ENCODE data around the gene ROR1. TPM values are rescaled to one million over a fixed set of nuclear protein-coding genes. Genes with fewer than 3 reads are reported as not detected.
"Not testable (repeated sequence)": the region's sequence is repeated elsewhere in the genome, so short reads cannot be mapped to it uniquely, and the experiment has no call there.

Gene ROR1
- total RNA-seq, 1 donor, result 0.10 TPM

GRCh38 chr1:64187646-64188045 is 413.8 kb downstream of the ROR1 start:
- no peaks in the 10 kb centered on the region for H3K4me1 ChIP-seq (ENCODE audit: insufficient read depth, low read length)
- H3K4me3 ChIP-seq (ENCODE audit: low read length), result no peak overlapping the region
- no peaks in the 10 kb centered on the region for H3K27me3 ChIP-seq (ENCODE audit: insufficient read depth, low read length)
- H3K9me3 ChIP-seq (ENCODE audit: low read depth, low read length), result no peaks in the 10 kb centered on the region

GRCh38 chr1:64192290-64192689 is 418.5 kb downstream of the ROR1 start:
- Histone ChIP-seq H3K9me3 (ENCODE audit: low read depth, low read length) (no peaks in the 10 kb centered on the region), H3K27me3 (ENCODE audit: insufficient read depth, low read length) (no peaks in the 10 kb centered on the region), H3K4me3 (ENCODE audit: low read length) (no peak overlapping the region), H3K4me1 (ENCODE audit: insufficient read depth, low read length) (no peaks in the 10 kb centered on the region)

- Histone ChIP-seq H3K4me3 (ENCODE audit: low read length) (no peak overlapping the region), H3K9me3 (ENCODE audit: low read depth, low read length) (no peaks in the 10 kb centered on the region), H3K27me3 (ENCODE audit: insufficient read depth, low read length) (no peaks in the 10 kb centered on the region), H3K4me1 (ENCODE audit: insufficient read depth, low read length) (no peaks in the 10 kb centered on the region)
Measured at GRCh38 chr1:64194168-64195080, 420.6 kb downstream of the ROR1 start.

- Histone ChIP-seq H3K9me3 (ENCODE audit: low read depth, low read length) (no peaks in the 10 kb centered on the region), H3K4me3 (ENCODE audit: low read length) (no peak overlapping the region), H3K27me3 (ENCODE audit: insufficient read depth, low read length) (no peaks in the 10 kb centered on the region), H3K4me1 (ENCODE audit: insufficient read depth, low read length) (no peaks in the 10 kb centered on the region)
Measured at GRCh38 chr1:64195081-64195395, 421.2 kb downstream of the ROR1 start.

- no peaks in the 10 kb centered on the region for H3K9me3 ChIP-seq (ENCODE audit: low read depth, low read length)
- H3K27me3 ChIP-seq (ENCODE audit: insufficient read depth, low read length), result no peaks in the 10 kb centered on the region
- H3K4me3 ChIP-seq (ENCODE audit: low read length), result no peak overlapping the region
- H3K4me1 ChIP-seq (ENCODE audit: insufficient read depth, low read length), result no peaks in the 10 kb centered on the region
Measured at GRCh38 chr1:64196074-64196870, 422.5 kb downstream of the ROR1 start.

- H3K9me3 ChIP-seq (ENCODE audit: low read depth, low read length), result no peaks in the 10 kb centered on the region
Measured at GRCh38 chr1:64197076-64197475, 423.3 kb downstream of the ROR1 start.

GRCh38 chr1:64199154-64199553 is 425.3 kb downstream of the ROR1 start:
- no peaks in the 10 kb centered on the region for H3K9me3 ChIP-seq (ENCODE audit: low read depth, low read length)
- no peaks in the 10 kb centered on the region for H3K27me3 ChIP-seq (ENCODE audit: insufficient read depth, low read length)
- no peaks in the 10 kb centered on the region for H3K4me1 ChIP-seq (ENCODE audit: insufficient read depth, low read length)
- H3K4me3 ChIP-seq (ENCODE audit: low read length), result no peak overlapping the region

More at GRCh38 chr1:64197076-64197475, 423.3 kb downstream of the ROR1 start:
- Histone ChIP-seq H3K4me3 (ENCODE audit: low read length) (no peak overlapping the region), H3K27me3 (ENCODE audit: insufficient read depth, low read length) (no peaks in the 10 kb centered on the region), H3K4me1 (ENCODE audit: insufficient read depth, low read length) (no peaks in the 10 kb centered on the region)

GRCh38 chr1:64200064-64200463 is 426.2 kb downstream of the ROR1 start:
- Histone ChIP-seq H3K4me3 (ENCODE audit: low read length) (no peak overlapping the region), H3K27me3 (ENCODE audit: insufficient read depth, low read length) (no peaks in the 10 kb centered on the region), H3K9me3 (ENCODE audit: low read depth, low read length) (no peaks in the 10 kb centered on the region), H3K4me1 (ENCODE audit: insufficient read depth, low read length) (no peaks in the 10 kb centered on the region)

- Histone ChIP-seq H3K9me3 (ENCODE audit: low read depth, low read length) (no peaks in the 10 kb centered on the region), H3K4me1 (ENCODE audit: insufficient read depth, low read length) (no peaks in the 10 kb centered on the region), H3K4me3 (ENCODE audit: low read length) (no peak within 1 kb of the TSS), H3K27me3 (ENCODE audit: insufficient read depth, low read length) (no peaks in the 10 kb centered on the region)
Measured at GRCh38 chr1:64203420-64203819, 429.6 kb downstream of the ROR1 start, which contains the start of gene UBE2U. Gene UBE2U, plus strand, starts transcription at chr1:64203623. Its CDS starts 428 bp downstream, at chr1:64204051.

GRCh38 chr1:64209221-64209620 is 435.4 kb downstream of the ROR1 start:
- no peaks in the 10 kb centered on the region for H3K27me3 ChIP-seq (ENCODE audit: insufficient read depth, low read length)
- no peaks in the 10 kb centered on the region for H3K9me3 ChIP-seq (ENCODE audit: low read depth, low read length)
- no peaks in the 10 kb centered on the region for H3K4me1 ChIP-seq (ENCODE audit: insufficient read depth, low read length)
- no peak overlapping the region for H3K4me3 ChIP-seq (ENCODE audit: low read length)

GRCh38 chr1:64212031-64212430 is 438.2 kb downstream of the ROR1 start:
- no peaks in the 10 kb centered on the region for H3K9me3 ChIP-seq (ENCODE audit: low read depth, low read length)
- no peaks in the 10 kb centered on the region for H3K4me1 ChIP-seq (ENCODE audit: insufficient read depth, low read length)
- H3K4me3 ChIP-seq (ENCODE audit: low read length), result no peak overlapping the region
- H3K27me3 ChIP-seq (ENCODE audit: insufficient read depth, low read length), result no peaks in the 10 kb centered on the region

- Histone ChIP-seq H3K4me1 (ENCODE audit: insufficient read depth, low read length) (no peaks in the 10 kb centered on the region), H3K4me3 (ENCODE audit: low read length) (no peak overlapping the region), H3K9me3 (ENCODE audit: low read depth, low read length) (no peaks in the 10 kb centered on the region), H3K27me3 (ENCODE audit: insufficient read depth, low read length) (peaks cover 3% of the 10 kb centered on the region)
Measured at GRCh38 chr1:64215576-64215975, 441.8 kb downstream of the ROR1 start.

GRCh38 chr1:64220241-64220640 is 446.4 kb downstream of the ROR1 start:
- Histone ChIP-seq H3K9me3 (ENCODE audit: low read depth, low read length) (no peaks in the 10 kb centered on the region), H3K4me1 (ENCODE audit: insufficient read depth, low read length) (no peaks in the 10 kb centered on the region), H3K4me3 (ENCODE audit: low read length) (no peak overlapping the region), H3K27me3 (ENCODE audit: insufficient read depth, low read length) (peaks cover 3% of the 10 kb centered on the region)

- H3K27me3 ChIP-seq (ENCODE audit: insufficient read depth, low read length), result peaks cover 3% of the 10 kb centered on the region
- no peak overlapping the region for H3K4me3 ChIP-seq (ENCODE audit: low read length)
- no peaks in the 10 kb centered on the region for H3K4me1 ChIP-seq (ENCODE audit: insufficient read depth, low read length)
- H3K9me3 ChIP-seq (ENCODE audit: low read depth, low read length), result no peaks in the 10 kb centered on the region
Measured at GRCh38 chr1:64223329-64224151, 449.7 kb downstream of the ROR1 start.

- H3K27me3 ChIP-seq (ENCODE audit: insufficient read depth, low read length); H3K4me1 ChIP-seq (ENCODE audit: insufficient read depth, low read length); H3K9me3 ChIP-seq (ENCODE audit: low read depth, low read length); H3K4me3 ChIP-seq (ENCODE audit: low read length): not testable (repeated sequence)
Measured at GRCh38 chr1:64224236-64224635, 450.4 kb downstream of the ROR1 start.

Measured in mononuclear cell (primary cell).